Glutamatergic neuron (in vitro differentiated cells): ENCODE measurements around the gene ZNF501. TPM values are rescaled to one million over a fixed set of nuclear protein-coding genes. Genes with fewer than 3 reads are reported as not detected.
A peak's percentile ranks its signal among the peaks of the same experiment; 100 is the strongest.

Experiments
- DNase-seq: peaks from one replicate; pipeline ENCODE4 v3.0.0; 2022
- H3K27ac Mint-ChIP-seq: one replicate; pipeline ENCODE4 v1.8.0; 2020; ENCODE audit warnings: mild to moderate bottlenecking, mixed read lengths, inconsistent platforms; ENCODE audit not compliant: unreplicated experiment
- H3K27me3 Mint-ChIP-seq: one replicate; pipeline ENCODE4 v1.8.0; 2020; ENCODE audit warnings: mild to moderate bottlenecking, moderate library complexity, mixed read lengths, inconsistent platforms; ENCODE audit not compliant: unreplicated experiment
- H3K36me3 Mint-ChIP-seq: one replicate; pipeline ENCODE4 v1.8.0; 2020; ENCODE audit warnings: mild to moderate bottlenecking, mixed read lengths, inconsistent platforms; ENCODE audit not compliant: unreplicated experiment
- H3K4me1 Mint-ChIP-seq: one replicate; pipeline ENCODE4 v1.8.0; 2020; ENCODE audit warnings: mild to moderate bottlenecking, low read depth, mixed read lengths, inconsistent platforms; ENCODE audit not compliant: unreplicated experiment
- H3K4me3 Mint-ChIP-seq: one replicate; pipeline ENCODE4 v1.8.0; 2020; ENCODE audit warnings: mild to moderate bottlenecking, mixed read lengths, inconsistent platforms; ENCODE audit not compliant: unreplicated experiment
- H3K9me3 Mint-ChIP-seq: one replicate; pipeline ENCODE4 v1.8.0; 2020; ENCODE audit warnings: mild to moderate bottlenecking, moderate library complexity, mixed read lengths, inconsistent platforms; ENCODE audit not compliant: unreplicated experiment
- total RNA-seq: library from RNA; stranded (reverse); fragmentation: NEBNext Ultra II Directional; extraction: Animal tissue kit (Norgen Biotek cat#: 25700); gene quantifications from one replicate; pipeline ENCODE4 v1.2.1, GENCODE V29; 2021; ENCODE audit not compliant: unreplicated experiment
- TF ChIP-seq, protein P1 (sequence below): fragments of 200-600 bp; sonication (generic); IDR thresholded peaks from one replicate; pipeline ENCODE4 v1.5.0; 2021; ENCODE audit not compliant: partially characterized antibody, unreplicated experiment

Gene ZNF501
- total RNA-seq, 1 donor from 2014 or later: 6.2 TPM

DNA sequence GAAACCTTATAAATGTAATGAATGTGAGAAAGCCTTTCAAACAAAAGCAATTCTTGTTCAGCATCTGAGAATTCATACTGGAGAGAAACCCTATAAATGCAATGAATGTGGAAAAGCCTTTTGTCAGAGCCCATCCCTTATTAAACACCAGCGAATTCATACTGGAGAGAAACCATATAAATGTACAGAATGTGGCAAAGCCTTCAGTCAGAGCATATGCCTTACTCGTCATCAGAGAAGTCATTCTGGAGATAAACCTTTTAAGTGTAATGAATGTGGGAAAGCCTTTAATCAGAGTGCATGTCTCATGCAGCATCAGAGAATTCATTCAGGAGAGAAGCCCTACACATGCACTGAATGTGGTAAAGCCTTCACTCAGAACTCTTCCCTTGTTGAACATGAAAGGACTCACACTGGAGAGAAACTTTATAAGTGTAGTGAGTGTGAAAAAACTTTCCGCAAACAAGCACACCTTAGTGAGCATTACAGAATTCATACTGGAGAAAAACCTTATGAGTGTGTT, 5.3 kb downstream of the ZNF501 start:
- TF ChIP-seq, protein P1, sequence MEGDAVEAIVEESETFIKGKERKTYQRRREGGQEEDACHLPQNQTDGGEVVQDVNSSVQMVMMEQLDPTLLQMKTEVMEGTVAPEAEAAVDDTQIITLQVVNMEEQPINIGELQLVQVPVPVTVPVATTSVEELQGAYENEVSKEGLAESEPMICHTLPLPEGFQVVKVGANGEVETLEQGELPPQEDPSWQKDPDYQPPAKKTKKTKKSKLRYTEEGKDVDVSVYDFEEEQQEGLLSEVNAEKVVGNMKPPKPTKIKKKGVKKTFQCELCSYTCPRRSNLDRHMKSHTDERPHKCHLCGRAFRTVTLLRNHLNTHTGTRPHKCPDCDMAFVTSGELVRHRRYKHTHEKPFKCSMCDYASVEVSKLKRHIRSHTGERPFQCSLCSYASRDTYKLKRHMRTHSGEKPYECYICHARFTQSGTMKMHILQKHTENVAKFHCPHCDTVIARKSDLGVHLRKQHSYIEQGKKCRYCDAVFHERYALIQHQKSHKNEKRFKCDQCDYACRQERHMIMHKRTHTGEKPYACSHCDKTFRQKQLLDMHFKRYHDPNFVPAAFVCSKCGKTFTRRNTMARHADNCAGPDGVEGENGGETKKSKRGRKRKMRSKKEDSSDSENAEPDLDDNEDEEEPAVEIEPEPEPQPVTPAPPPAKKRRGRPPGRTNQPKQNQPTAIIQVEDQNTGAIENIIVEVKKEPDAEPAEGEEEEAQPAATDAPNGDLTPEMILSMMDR: no peak
- H3K4me3 Mint-ChIP-seq: no peak overlapping the region
- H3K27ac Mint-ChIP-seq: no peak overlapping the region
- DNase-seq: no peak
- H3K27me3 Mint-ChIP-seq: peaks cover 3% of the 10 kb centered on the region
- peaks cover 2% of the 10 kb centered on the region for H3K4me1 Mint-ChIP-seq
- peaks cover 54% of the 10 kb centered on the region for H3K36me3 Mint-ChIP-seq
- H3K9me3 Mint-ChIP-seq: peaks cover 6% of the 10 kb centered on the region

DNA sequence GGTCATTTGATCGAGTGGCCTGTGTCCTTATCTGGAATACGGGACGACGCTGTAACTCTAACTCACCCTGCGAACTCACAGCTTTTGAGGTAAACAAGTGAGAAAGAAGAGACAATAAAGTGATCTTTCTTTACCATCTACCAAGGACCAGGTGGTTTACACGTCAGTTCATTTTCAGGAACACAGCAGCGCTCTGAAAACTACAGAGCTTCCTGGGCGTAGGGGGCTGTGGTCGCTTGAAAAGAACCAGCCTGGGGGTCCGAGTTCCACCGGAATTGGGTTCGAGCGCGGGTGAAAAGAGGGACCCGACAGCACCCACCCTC, 31.6 kb downstream of the ZNF501 start:
- Mint-ChIP-seq H3K4me1 (peaks cover 6% of the 10 kb centered on the region), H3K27ac (peak overlapping the region; percentile 88), H3K4me3 (peak overlapping the region; percentile 90), H3K36me3 (peaks cover 27% of the 10 kb centered on the region), H3K27me3 (peaks cover 2% of the 10 kb centered on the region), H3K9me3 (peaks cover 14% of the 10 kb centered on the region)
- DNase-seq: no peak
- TF ChIP-seq, protein P1: no peak

DNA sequence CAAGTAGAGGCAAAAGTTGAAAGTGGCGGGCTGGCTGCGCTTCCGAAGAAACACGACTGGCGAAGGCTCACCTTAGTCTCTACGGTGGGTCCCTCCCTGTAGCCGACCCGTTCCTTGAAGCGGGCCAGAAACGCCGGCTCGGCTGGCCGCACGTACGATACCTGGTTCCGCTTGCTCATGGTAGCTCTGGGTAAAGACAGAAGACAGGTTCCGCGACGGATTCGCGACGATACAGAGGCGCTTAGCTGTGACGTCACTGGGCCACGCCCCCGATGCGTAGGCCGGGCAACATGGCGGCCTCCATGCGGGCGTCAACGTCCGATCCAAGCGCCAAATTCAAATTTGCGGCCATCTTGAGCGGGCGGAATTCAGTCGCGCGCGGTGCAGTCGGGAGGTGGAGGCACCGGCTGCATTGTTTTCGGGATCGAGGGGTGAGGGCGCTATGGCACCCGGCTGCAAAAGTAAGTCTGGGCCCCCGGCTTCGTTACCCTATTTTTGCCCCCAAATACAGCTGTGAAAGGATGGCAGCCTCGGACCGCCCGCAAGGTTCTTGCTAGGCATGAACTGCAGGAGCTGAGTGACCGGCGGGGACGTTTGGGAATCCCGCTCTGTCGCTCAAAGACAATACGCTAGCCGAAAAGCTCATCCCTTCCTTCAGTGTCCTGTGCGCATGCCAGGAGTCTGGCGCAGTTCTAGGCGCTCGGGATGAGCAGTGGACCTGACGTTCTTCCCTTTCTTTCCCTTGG, 32.2 kb downstream of the ZNF501 start, which contains the start of the genes KIAA1143 and KIF15:
Gene KIAA1143 (minus strand): TSS at position 196 of the 746 bp plus-strand sequence. CDS start 17 bp downstream, at position 179.
Gene KIF15 (plus strand): TSS at position 371 of the 746 bp plus-strand sequence. CDS start 72 bp downstream, at position 443.
- Mint-ChIP-seq H3K36me3 (peaks cover 27% of the 10 kb centered on the region), H3K27me3 (peaks cover 4% of the 10 kb centered on the region), H3K4me1 (peaks cover 6% of the 10 kb centered on the region), H3K9me3 (peaks cover 14% of the 10 kb centered on the region), H3K27ac (peak within 1 kb of the TSS; percentile 88), H3K4me3 (peak within 1 kb of the TSS; percentile 90)
- DNase-seq: peak; percentile 98
- TF ChIP-seq, protein P1: no peak

DNA sequence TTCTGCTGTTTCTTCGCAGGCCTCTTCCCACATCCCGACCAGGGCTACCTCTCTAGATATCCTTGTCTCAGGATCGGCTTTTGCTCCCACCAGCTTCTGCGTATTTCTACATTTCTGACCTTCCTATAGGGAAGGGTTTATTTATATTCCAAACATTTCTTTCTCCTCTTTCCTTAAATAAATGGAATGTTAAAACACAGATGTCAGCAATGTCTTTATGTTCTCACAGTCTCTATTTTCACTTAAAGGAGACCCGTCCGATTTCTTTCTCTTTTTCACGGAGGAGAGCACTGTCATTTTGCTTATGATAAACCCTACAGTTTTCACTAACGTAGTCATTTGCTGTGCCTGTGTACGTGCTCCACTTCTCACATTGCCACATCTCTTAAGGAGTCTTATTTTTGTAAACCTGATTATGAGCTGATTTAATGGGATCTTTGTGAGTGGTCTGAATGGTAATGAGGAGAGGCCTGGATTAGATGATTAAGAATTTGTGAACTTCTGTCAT, 32.8 kb downstream of the ZNF501 start:
- DNase-seq: no peak
- Mint-ChIP-seq H3K4me3 (peak overlapping the region; percentile 90), H3K27me3 (peaks cover 4% of the 10 kb centered on the region), H3K27ac (peak overlapping the region; percentile 60), H3K4me1 (peaks cover 6% of the 10 kb centered on the region), H3K36me3 (peaks cover 25% of the 10 kb centered on the region), H3K9me3 (peaks cover 14% of the 10 kb centered on the region)
- TF ChIP-seq, protein P1: no peak

DNA sequence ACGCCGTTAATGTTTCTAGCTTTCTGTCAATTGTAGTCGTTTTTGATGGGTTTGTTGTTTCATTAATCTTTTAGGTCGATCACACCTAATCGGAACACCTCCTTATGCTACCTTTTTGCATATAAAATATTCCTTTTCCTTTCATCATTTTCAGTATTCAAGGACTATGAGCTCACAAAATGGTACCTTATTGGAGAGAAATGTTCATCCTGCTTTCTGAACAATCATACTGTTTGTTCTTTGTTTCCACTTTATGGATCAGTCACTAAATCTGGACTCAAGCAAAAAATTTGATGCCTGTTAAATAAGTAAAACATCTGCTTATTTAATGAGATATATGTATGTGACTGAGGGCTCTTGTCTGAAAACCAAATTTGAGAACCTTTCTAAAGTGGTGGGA, 33.3 kb downstream of the ZNF501 start:
- H3K9me3 Mint-ChIP-seq: peaks cover 14% of the 10 kb centered on the region
- H3K36me3 Mint-ChIP-seq: peaks cover 20% of the 10 kb centered on the region
- TF ChIP-seq, protein P1: no peak
- peak overlapping the region; percentile 90 for H3K4me3 Mint-ChIP-seq
- H3K4me1 Mint-ChIP-seq: peaks cover 6% of the 10 kb centered on the region
- DNase-seq: no peak
- peak overlapping the region; percentile 60 for H3K27ac Mint-ChIP-seq
- H3K27me3 Mint-ChIP-seq: peaks cover 4% of the 10 kb centered on the region
